GM23338 (cell line): ENCODE measurements around the gene DLST. TPM values are rescaled to one million over a fixed set of nuclear protein-coding genes. Genes with fewer than 3 reads are reported as not detected.

Experiments
- ATAC-seq: fragments of 200-7000 bp; cut with Tn5 transposase; 3 replicates; pipeline ENCODE4 v1.9.1; 2020
- DNase-seq: peaks from one replicate; pipeline ENCODE4 v3.0.0-alpha.2; 2015; ENCODE audit warnings: low spot score
- H2AFZ ChIP-seq: fragments of 200-600 bp; sonication (generic); 2 replicates; pipeline ENCODE4 v1.8.0; 2016; ENCODE audit warnings: antibody characterized with exemption, mild to moderate bottlenecking, moderate library complexity
- H3F3A ChIP-seq: fragments of 200-600 bp; sonication (generic); replicated peaks from 2 replicates; pipeline ENCODE4 v1.8.0; 2017; ENCODE audit warnings: antibody characterized with exemption, mixed run types, low read depth
- H3K27ac ChIP-seq: fragments of 200-600 bp; sonication (generic); 2 replicates; pipeline ENCODE4 v1.6.1; 2016; ENCODE audit warnings: low read depth
- H3K27me3 ChIP-seq: fragments of 200-600 bp; sonication (generic); 2 replicates; pipeline ENCODE4 v1.8.0; 2016; ENCODE audit warnings: mild to moderate bottlenecking, mixed run types, moderate library complexity; ENCODE audit not compliant: insufficient read depth
- H3K36me3 ChIP-seq: fragments of 200-600 bp; sonication (generic); 2 replicates; pipeline ENCODE4 v1.8.0; 2016; ENCODE audit warnings: mild to moderate bottlenecking; ENCODE audit not compliant: insufficient read depth
- H3K4me1 ChIP-seq: fragments of 200-600 bp; sonication (generic); 2 replicates; pipeline ENCODE4 v1.8.0; 2016; ENCODE audit warnings: mild to moderate bottlenecking, moderate library complexity; ENCODE audit not compliant: insufficient read depth
- H3K4me2 ChIP-seq: fragments of 200-600 bp; sonication (generic); 2 replicates; pipeline ENCODE4 v1.7.1; 2017; ENCODE audit warnings: mixed run types
- H3K4me3 ChIP-seq: fragments of 200-600 bp; sonication (generic); 2 replicates; pipeline ENCODE4 v1.6.1; 2016; ENCODE audit warnings: mixed run types
- H3K79me2 ChIP-seq: fragments of 200-600 bp; sonication (generic); replicated peaks from 2 replicates; pipeline ENCODE4 v1.8.0; 2017; ENCODE audit warnings: mild to moderate bottlenecking; ENCODE audit not compliant: insufficient read depth
- H3K9me2 ChIP-seq: fragments of 200-600 bp; sonication (generic); 2 replicates; pipeline ENCODE4 v1.8.0; 2017; ENCODE audit not compliant: insufficient read depth
- H4K20me1 ChIP-seq: fragments of 200-600 bp; sonication (generic); replicated peaks from 2 replicates; pipeline ENCODE4 v1.8.0; 2017; ENCODE audit warnings: mild to moderate bottlenecking; ENCODE audit not compliant: insufficient read depth
- H3K27ac Mint-ChIP-seq: 2 replicates; pipeline ENCODE4 v1.8.0; 2020; ENCODE audit warnings: inconsistent platforms, mild to moderate bottlenecking, moderate library complexity, mixed read lengths
- H3K27me3 Mint-ChIP-seq: 3 replicates; pipeline ENCODE4 v1.8.0; 2022; ENCODE audit warnings: low read depth, mild to moderate bottlenecking, moderate library complexity, mixed read lengths, inconsistent platforms; ENCODE audit not compliant: insufficient read depth, poor library complexity
- H3K36me3 Mint-ChIP-seq: 3 replicates; pipeline ENCODE4 v1.8.0; 2021; ENCODE audit warnings: low read depth, mild to moderate bottlenecking, inconsistent platforms, moderate library complexity, mixed read lengths
- H3K4me1 Mint-ChIP-seq: 3 replicates; pipeline ENCODE4 v1.8.0; 2020; ENCODE audit warnings: mild to moderate bottlenecking, inconsistent platforms, mixed read lengths
- H3K4me3 Mint-ChIP-seq: 3 replicates; pipeline ENCODE4 v1.8.0; 2021; ENCODE audit warnings: moderate library complexity, mild to moderate bottlenecking, inconsistent platforms, mixed read lengths
- H3K9me3 Mint-ChIP-seq: 3 replicates; pipeline ENCODE4 v1.8.0; 2020; ENCODE audit warnings: moderate library complexity, mild to moderate bottlenecking, inconsistent platforms, mixed read lengths
- CREB1 ChIP-seq: fragments of 250-450 bp; sonication (Bioruptor Pico); IDR thresholded peaks from 2 replicates; pipeline ENCODE4 v1.5.0; 2020; ENCODE audit warnings: low read depth, mild to moderate bottlenecking, moderate library complexity
- CTCF ChIP-seq, 2 experiments: fragments of 200-600 bp in 1 of 2; sonication (generic) in 1 of 2; conservative IDR thresholded peaks; 2 replicates each; pipeline versions ENCODE4 v1.5.1 to v1.6.1; 2016 to 2017; ENCODE audit warnings: antibody characterized with exemption in 2 of 2, low read depth in 2 of 2, mild to moderate bottlenecking in 2 of 2, moderate library complexity in 1 of 2
- ETS1 ChIP-seq: IDR thresholded peaks from 2 replicates; pipeline ENCODE4 v1.6.1; 2016; ENCODE audit warnings: antibody characterized with exemption
- EZH2 ChIP-seq: fragments of 200-600 bp; sonication (generic); IDR thresholded peaks from one replicate; pipeline ENCODE4 v1.8.0; 2017; ENCODE audit warnings: antibody characterized with exemption, mild to moderate bottlenecking, low read depth; ENCODE audit not compliant: unreplicated experiment
- EZH2phosphoT487 ChIP-seq: fragments of 200-600 bp; sonication (generic); IDR thresholded peaks from one replicate; pipeline ENCODE4 v1.8.1; 2018; ENCODE audit warnings: antibody characterized with exemption; ENCODE audit not compliant: unreplicated experiment
- JUNB ChIP-seq: IDR thresholded peaks from one replicate; pipeline ENCODE4 v1.6.1; 2016; ENCODE audit warnings: antibody characterized with exemption; ENCODE audit not compliant: unreplicated experiment
- NANOG ChIP-seq: IDR thresholded peaks from 2 replicates; pipeline ENCODE4 v1.6.1; 2016; ENCODE audit warnings: antibody characterized with exemption, borderline replicate concordance
- POLR2AphosphoS5 ChIP-seq: IDR thresholded peaks from 2 replicates; pipeline ENCODE4 v1.6.1; 2016; ENCODE audit warnings: antibody characterized with exemption, low read depth
- REST ChIP-seq: IDR thresholded peaks from one replicate; pipeline ENCODE4 v1.6.1; 2018; ENCODE audit warnings: antibody characterized with exemption; ENCODE audit not compliant: unreplicated experiment
- STAT1 ChIP-seq: IDR thresholded peaks from one replicate; pipeline ENCODE4 v1.6.1; 2016; ENCODE audit warnings: antibody characterized with exemption; ENCODE audit not compliant: unreplicated experiment
- ZNF114 ChIP-seq: fragments of 250-450 bp; sonication (Bioruptor Pico); IDR thresholded peaks from 2 replicates; pipeline ENCODE4 v1.5.0; 2020; ENCODE audit warnings: mild to moderate bottlenecking, moderate library complexity
- ZNF331 ChIP-seq: fragments of 250-450 bp; sonication (Bioruptor Pico); IDR thresholded peaks from 2 replicates; pipeline ENCODE4 v1.5.0; 2020; ENCODE audit warnings: low read depth, mild to moderate bottlenecking, moderate library complexity
- ZNF462 ChIP-seq: fragments of 250-450 bp; sonication (Bioruptor Pico); IDR thresholded peaks from 2 replicates; pipeline ENCODE4 v1.5.0; 2020; ENCODE audit warnings: mild to moderate bottlenecking, moderate library complexity
- polyA plus RNA-seq: library from polyadenylated mRNA; unstranded; fragments of >200 nt; fragmentation: Nextera tagmentation; extraction: Ambion mirVana; gene quantifications from 2 replicates; pipeline ENCODE4 v1.2.1, GENCODE V29; 2016
- total RNA-seq: library from RNA; depleted of rRNA; stranded (reverse); fragments of >200 nt; shearing (Covaris generic); gene quantifications from 2 replicates; pipeline ENCODE4 v1.2.3, GENCODE V29; 2014

Gene DLST
- total and polyA plus RNA-seq, 2 experiments from 2014 or later = 11.2 to 106 TPM

GRCh38 chr14:74913393-74913910 is 31.7 kb downstream of the DLST start:
- H3K27ac ChIP-seq = no peak overlapping the region
- no peaks in the 10 kb centered on the region for H3K9me3 Mint-ChIP-seq
- TF ChIP-seq ETS1 = no peak
- no peak for TF ChIP-seq EZH2
- TF ChIP-seq NANOG = no peak
- TF ChIP-seq ZNF331 (CRISPR knock-in tag) = no peak
- no peak for TF ChIP-seq CREB1 (CRISPR knock-in tag)
- no peak for TF ChIP-seq REST
- no peak for TF ChIP-seq JUNB
- TF ChIP-seq ZNF114 (CRISPR knock-in tag) = no peak
- TF ChIP-seq STAT1 = no peak
- no peak for TF ChIP-seq ZNF462 (CRISPR knock-in tag)
- TF ChIP-seq POLR2AphosphoS5 = no peak
- no peak for TF ChIP-seq CTCF (conservative IDR thresholded peaks at IDR 0.05; ENCODE audit: low read depth in 2 of 2)
- TF ChIP-seq EZH2phosphoT487 = no peak
- ATAC-seq (no peak), DNase-seq (no peak)
- H3K9me2 ChIP-seq = no peaks in the 10 kb centered on the region
- H3K27ac Mint-ChIP-seq = no peak overlapping the region
- H4K20me1 ChIP-seq = 0 out of 2 replicates have a peak, but pooled peaks cover 4% of the 10 kb centered on the region
- H3K36me3 ChIP-seq = no peaks in the 10 kb centered on the region
- H3K4me2 ChIP-seq = no peak overlapping the region
- H3K79me2 ChIP-seq = no peaks in the 10 kb centered on the region
- H3K4me3 Mint-ChIP-seq = no peak overlapping the region
- H2AFZ ChIP-seq = no peak overlapping the region
- H3F3A ChIP-seq = no peaks in the 10 kb centered on the region
- H3K4me3 ChIP-seq = no peak overlapping the region
- H3K36me3 Mint-ChIP-seq = no peaks in the 10 kb centered on the region; the same call in 2 of the 3 replicates
- H3K27me3 ChIP-seq = no peaks in the 10 kb centered on the region
- peaks cover 4% of the 10 kb centered on the region for H3K27me3 Mint-ChIP-seq
- H3K4me1 ChIP-seq = no peaks in the 10 kb centered on the region
- peaks cover 3% of the 10 kb centered on the region; the same call in 1 of the 3 replicates for H3K4me1 Mint-ChIP-seq
